Keratinocyte (primary cell): Measurements from ENCODE around the gene TP53BP2.

Experiments used
- EZH2 ChIP-seq: IDR thresholded peaks from one replicate; pipeline ENCODE4 v1.6.1; 2012; ENCODE audit warnings: inconsistent platforms, mild to moderate bottlenecking, low read length, moderate library complexity
- TF ChIP-seq, protein P1 (sequence below), 3 experiments: IDR thresholded peaks in 1 of 3; conservative IDR thresholded peaks in 1 of 3; optimal IDR thresholded peaks in 1 of 3; 2 replicates in 2 of 3; 3 replicates in 1 of 3; pipeline versions ENCODE3 to v1.5.1; 2011; ENCODE audit warnings: low read length in 3 of 3, mild to moderate bottlenecking in 3 of 3, moderate library complexity in 2 of 3, control low read depth in 1 of 3, inconsistent platforms in 1 of 3; ENCODE audit not compliant: insufficient read depth in 2 of 3; ENCODE audit errors: extremely low read depth in 1 of 3

DNA sequence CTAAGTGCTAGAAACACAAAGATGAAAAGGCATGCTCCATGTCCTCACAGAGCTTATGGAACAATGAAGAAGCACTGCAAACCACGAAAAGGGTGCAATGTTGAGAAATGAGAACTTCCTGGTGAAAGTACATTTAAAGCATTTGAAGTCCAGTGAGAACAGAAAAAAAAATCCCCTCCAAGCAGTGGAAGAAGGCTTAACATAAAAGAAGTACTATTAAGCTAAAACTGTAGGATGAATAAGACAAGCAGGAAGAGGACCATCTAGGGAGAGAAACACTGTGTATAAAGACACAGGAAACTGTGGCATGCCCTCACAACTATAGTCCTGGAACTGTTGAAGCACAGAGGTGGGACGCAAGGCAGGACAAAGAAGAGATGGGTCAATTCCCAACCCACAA is 10.0 kb downstream of the TP53BP2 start:
- TF ChIP-seq, protein P1, sequence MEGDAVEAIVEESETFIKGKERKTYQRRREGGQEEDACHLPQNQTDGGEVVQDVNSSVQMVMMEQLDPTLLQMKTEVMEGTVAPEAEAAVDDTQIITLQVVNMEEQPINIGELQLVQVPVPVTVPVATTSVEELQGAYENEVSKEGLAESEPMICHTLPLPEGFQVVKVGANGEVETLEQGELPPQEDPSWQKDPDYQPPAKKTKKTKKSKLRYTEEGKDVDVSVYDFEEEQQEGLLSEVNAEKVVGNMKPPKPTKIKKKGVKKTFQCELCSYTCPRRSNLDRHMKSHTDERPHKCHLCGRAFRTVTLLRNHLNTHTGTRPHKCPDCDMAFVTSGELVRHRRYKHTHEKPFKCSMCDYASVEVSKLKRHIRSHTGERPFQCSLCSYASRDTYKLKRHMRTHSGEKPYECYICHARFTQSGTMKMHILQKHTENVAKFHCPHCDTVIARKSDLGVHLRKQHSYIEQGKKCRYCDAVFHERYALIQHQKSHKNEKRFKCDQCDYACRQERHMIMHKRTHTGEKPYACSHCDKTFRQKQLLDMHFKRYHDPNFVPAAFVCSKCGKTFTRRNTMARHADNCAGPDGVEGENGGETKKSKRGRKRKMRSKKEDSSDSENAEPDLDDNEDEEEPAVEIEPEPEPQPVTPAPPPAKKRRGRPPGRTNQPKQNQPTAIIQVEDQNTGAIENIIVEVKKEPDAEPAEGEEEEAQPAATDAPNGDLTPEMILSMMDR (optimal IDR thresholded peaks at IDR 0.05 in 1 of 3, IDR thresholded peaks at IDR 0.05 in 1 of 3, conservative IDR thresholded peaks at IDR 0.05 in 1 of 3; ENCODE audit: extremely low read depth in 1 of 3, insufficient read depth in 2 of 3, low read length in 3 of 3) = no peak
- TF ChIP-seq EZH2 = no peak
